Measurements from ENCODE around the gene ERP44.
A peak's percentile ranks its signal among the peaks of the same experiment; 100 is the strongest.

Gene ERP44

GRCh38 chr9:100058699-100059579 lies 39.9 kb downstream of the ERP44 start:
- in situ Hi-C loops (cut with MboI; ENCODE audit: low pct_unique_long_range_greater_than_20kb, low sequenced_read_pairs, unreplicated experiment) = no loop called here
- TF ChIP-seq CTCF (IDR thresholded peaks at IDR 0.05; ENCODE audit: extremely low read depth, insufficient read depth, missing control alignments) = no peak
- peak; percentile 48 for DNase-seq (ENCODE audit: low spot score)

DNA sequence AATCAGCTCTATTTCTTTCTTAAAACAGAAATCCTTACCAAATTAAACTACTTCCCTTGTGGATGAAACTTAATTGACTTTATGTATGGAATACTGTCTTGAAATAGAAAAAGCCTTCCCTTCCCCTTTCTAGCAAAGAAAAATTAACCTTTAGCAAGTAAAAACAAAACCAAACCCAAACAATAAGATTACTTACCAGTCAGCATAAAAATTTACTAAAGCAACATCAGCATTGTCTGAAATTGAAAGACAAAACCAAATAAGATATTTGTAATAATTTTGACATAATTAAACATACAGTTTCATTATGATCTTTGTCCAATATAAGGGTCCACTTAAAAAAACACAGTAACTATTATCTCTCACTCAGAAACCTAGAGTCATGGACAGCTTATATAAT lies 41.2 kb downstream of the ERP44 start:
- no peak for TF ChIP-seq CTCF (IDR thresholded peaks at IDR 0.05; ENCODE audit: extremely low read depth, insufficient read depth, missing control alignments)
- in situ Hi-C loops (cut with MboI; ENCODE audit: low pct_unique_long_range_greater_than_20kb, low sequenced_read_pairs, unreplicated experiment) = no loop called here
- no peak for DNase-seq (ENCODE audit: low spot score)

DNA sequence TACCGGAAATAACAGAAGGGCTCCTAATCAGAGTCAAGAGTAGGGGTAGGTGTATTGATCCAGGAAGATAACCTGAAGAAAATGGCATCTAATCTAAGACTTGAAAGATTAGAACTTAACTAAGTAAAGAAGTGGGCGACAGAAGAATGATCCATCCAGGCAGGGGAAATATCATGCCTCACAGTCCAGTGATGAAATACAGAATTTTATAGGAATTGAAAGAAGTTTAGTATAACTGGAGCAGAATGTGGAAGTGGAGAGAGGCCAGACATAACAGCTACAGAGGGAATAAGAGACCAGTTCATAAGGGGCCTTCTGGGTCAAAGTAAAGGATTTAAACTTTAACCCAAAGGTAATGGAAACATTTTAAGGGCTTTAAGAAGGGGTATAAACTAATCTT lies 42.2 kb downstream of the ERP44 start:
- in situ Hi-C loops (cut with MboI; ENCODE audit: low pct_unique_long_range_greater_than_20kb, low sequenced_read_pairs, unreplicated experiment) = no loop called here
- DNase-seq (ENCODE audit: low spot score) = no peak
- TF ChIP-seq CTCF (IDR thresholded peaks at IDR 0.05; ENCODE audit: extremely low read depth, insufficient read depth, missing control alignments) = no peak

- no peak for TF ChIP-seq CTCF (IDR thresholded peaks at IDR 0.05; ENCODE audit: extremely low read depth, insufficient read depth, missing control alignments)
- in situ Hi-C loops (cut with MboI; ENCODE audit: low pct_unique_long_range_greater_than_20kb, low sequenced_read_pairs, unreplicated experiment) = no loop called here
- no peak for DNase-seq (ENCODE audit: low spot score)
These were observed 46.4 kb downstream of the ERP44 start for GRCh38 chr9:100052375-100052774.

GRCh38 chr9:100049551-100049950 lies 49.2 kb downstream of the ERP44 start:
- no peak for TF ChIP-seq CTCF (IDR thresholded peaks at IDR 0.05; ENCODE audit: extremely low read depth, insufficient read depth, missing control alignments)
- no peak for DNase-seq (ENCODE audit: low spot score)
- in situ Hi-C loops (cut with MboI; ENCODE audit: low pct_unique_long_range_greater_than_20kb, low sequenced_read_pairs, unreplicated experiment) = no loop called here

- in situ Hi-C loops (cut with MboI; ENCODE audit: low pct_unique_long_range_greater_than_20kb, low sequenced_read_pairs, unreplicated experiment) = no loop called here
- no peak for DNase-seq (ENCODE audit: low spot score)
- no peak for TF ChIP-seq CTCF (IDR thresholded peaks at IDR 0.05; ENCODE audit: extremely low read depth, insufficient read depth, missing control alignments)
These were observed 60.3 kb downstream of the ERP44 start for GRCh38 chr9:100038472-100038871.
